Gastroesophageal sphincter (tissue), 4 donors: ENCODE measurements around the gene ADH1B. TPM values are rescaled to one million over a fixed set of nuclear protein-coding genes. Genes with fewer than 3 reads are reported as not detected.
"Not testable (repeated sequence)": the region's sequence is repeated elsewhere in the genome, so short reads cannot be mapped to it uniquely, and the experiment has no call there.

Source experiments
- ATAC-seq: fragments of 150-250 bp; one replicate; pipeline ENCODE4 v1.9.1; 2016; ENCODE audit warnings: mild to moderate bottlenecking, moderate library complexity
- H3K27ac ChIP-seq, 4 donors: fragments of 200-600 bp; sonication (generic) in 3 of 4; 1 replicate in 3 of 4; 2 replicates in 1 of 4; pipeline ENCODE4 v1.5.1; 2016 to 2019
- H3K27me3 ChIP-seq: fragments of 200-600 bp; sonication (generic); one replicate; pipeline ENCODE4 v1.5.1; 2019
- H3K36me3 ChIP-seq, 2 donors: fragments of 200-600 bp; sonication (generic); one replicate each; pipeline ENCODE4 v1.5.1; 2019; ENCODE audit warnings: control low read depth in 1 of 2
- H3K4me1 ChIP-seq, 3 donors: fragments of 200-600 bp; sonication (generic); 1 replicate in 2 of 3; 2 replicates in 1 of 3; pipeline ENCODE4 v1.5.1; 2016 to 2019; ENCODE audit warnings: control low read depth in 2 of 3
- H3K4me3 ChIP-seq, 2 donors: fragments of 200-600 bp; sonication (generic); one replicate each; pipeline ENCODE4 v1.5.1; 2019; ENCODE audit warnings: mild to moderate bottlenecking in 1 of 2, moderate library complexity in 1 of 2
- H3K9me3 ChIP-seq, 3 donors: fragments of 200-600 bp; sonication (generic); one replicate each; pipeline ENCODE4 v1.5.1; 2017 to 2019; ENCODE audit warnings: control low read depth in 2 of 3
- EP300 ChIP-seq: sonication (generic); formaldehyde crosslinking; IDR thresholded peaks from one replicate; pipeline ENCODE4 v1.6.1; 2017; ENCODE audit warnings: antibody characterized with exemption, mild to moderate bottlenecking
- POLR2A ChIP-seq, 2 donors: fragments of 450-650 bp; IDR thresholded peaks; one replicate each; pipeline ENCODE4 v1.6.1; 2017; ENCODE audit warnings: antibody characterized with exemption in 2 of 2, mild to moderate bottlenecking in 2 of 2, moderate library complexity in 1 of 2
- POLR2AphosphoS5 ChIP-seq: sonication (generic); formaldehyde crosslinking; IDR thresholded peaks from one replicate; pipeline ENCODE4 v1.6.1; 2017; ENCODE audit warnings: antibody characterized with exemption
- WGBS, 2 donors: methylation state at CpG; one replicate each; pipeline ENCODE4 v1.1.5; 2018; ENCODE audit warnings: low coverage in 1 of 2; 5-methylcytosine and 5-hydroxymethylcytosine counted together
- total RNA-seq, 4 donors: library from RNA; depleted of rRNA; stranded (reverse); fragments of >200 nt; gene quantifications; one replicate each; pipeline ENCODE4 v1.1.0, GENCODE V29; 2016
- TF ChIP-seq, protein P1 (sequence below), 4 experiments: fragments of 200-600 bp in 2 of 4; fragments of 450-650 bp in 2 of 4; sonication (generic) in 1 of 4; IDR thresholded peaks; one replicate each; pipeline ENCODE4 v1.5.1; 2017 to 2019; ENCODE audit warnings: antibody characterized with exemption in 4 of 4, mild to moderate bottlenecking in 2 of 4, moderate library complexity in 2 of 4

Gene ADH1B
- total RNA-seq, 4 donors from 2014 or later, result 224 to 714 (median 463) TPM

DNA sequence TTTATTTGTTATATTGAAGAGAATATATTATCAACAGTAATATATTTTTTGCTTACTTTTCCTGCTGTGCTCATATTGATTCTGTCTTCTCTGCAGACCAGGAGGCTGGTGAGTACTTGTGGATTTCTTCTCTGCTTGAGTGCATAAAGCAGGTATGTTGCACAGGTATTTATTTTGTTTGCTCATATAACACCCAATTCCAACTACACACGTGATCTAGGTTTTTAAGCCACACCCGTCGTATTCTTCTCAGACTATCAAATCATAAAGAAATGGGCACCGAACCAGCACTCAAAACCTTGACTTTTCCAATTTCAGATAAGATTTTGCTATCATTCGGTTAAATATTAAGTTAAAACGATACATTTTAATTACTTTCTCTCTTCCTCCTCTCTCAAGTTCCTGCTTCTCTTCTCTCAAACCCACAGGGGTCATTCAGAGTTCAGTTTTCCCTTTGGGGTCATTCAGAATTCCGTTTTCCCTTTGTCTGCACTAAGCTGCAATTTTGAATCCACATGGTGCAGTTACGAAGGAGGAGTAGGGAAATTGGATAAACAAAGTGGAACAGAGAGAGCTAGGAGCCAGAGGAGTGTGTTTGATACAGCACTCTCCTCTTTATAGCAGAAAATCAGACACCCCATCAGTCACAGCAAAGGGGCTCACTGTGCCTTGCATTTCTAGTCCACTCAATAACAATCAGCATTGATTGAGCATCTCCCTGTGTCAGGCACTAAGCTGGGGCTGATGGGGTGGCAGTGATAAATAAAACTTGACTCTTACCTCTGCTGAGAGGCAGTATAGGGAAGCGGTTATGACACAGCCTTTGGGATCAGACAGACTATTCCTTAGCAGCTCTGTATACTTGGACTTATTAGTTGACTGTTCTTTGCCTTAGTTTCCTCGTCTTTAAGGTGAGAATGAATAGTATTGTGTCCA lies 31.7 kb upstream of the ADH1B start, which contains the start of gene ADH1C:
Gene ADH1C, minus strand, starts transcription at position 145 of the 936 bp plus-strand sequence. Its CDS starts 71 bp downstream, at position 74.
- no peak for ATAC-seq
- Histone ChIP-seq H3K27ac (peak within 1 kb of the TSS in 1 of 4 donors; percentile 31), H3K27me3 (no peaks in the 10 kb centered on the region), H3K9me3 (no peaks in the 10 kb centered on the region), H3K36me3 (no peaks in the 10 kb centered on the region), H3K4me3 (no peak within 1 kb of the TSS), H3K4me1 (peaks cover 0 to 11% (median 0%) of the 10 kb centered on the region in 3 donors)
- 43 to 53% methylated on average over 9 of the region's 10 CpGs for WGBS, 2 donors
- TF ChIP-seq POLR2A (IDR thresholded peaks at IDR 0.05), result no peak
- no peak for TF ChIP-seq EP300

DNA sequence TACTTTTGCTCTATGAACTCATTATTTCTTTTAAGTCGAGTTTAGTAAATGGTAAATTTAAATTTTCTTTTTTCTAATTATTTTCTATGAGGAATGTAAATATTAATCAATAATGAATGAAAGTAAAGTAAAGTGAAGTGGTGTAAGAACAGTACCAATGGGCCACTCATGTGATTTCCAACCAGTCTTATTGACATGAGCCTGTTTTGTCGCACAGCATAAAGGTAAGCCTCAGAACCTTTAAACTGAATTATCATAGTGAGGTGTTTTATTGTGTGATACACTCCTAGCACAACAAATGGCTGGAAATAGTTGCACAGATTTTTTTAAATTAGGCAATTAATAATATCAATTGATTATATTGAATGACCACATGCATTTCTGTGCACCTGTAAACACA lies 30.3 kb upstream of the ADH1B start:
- TF ChIP-seq EP300 (no peak), POLR2A (IDR thresholded peaks at IDR 0.05) (no peak), POLR2AphosphoS5 (no peak)
- TF ChIP-seq, protein P1, sequence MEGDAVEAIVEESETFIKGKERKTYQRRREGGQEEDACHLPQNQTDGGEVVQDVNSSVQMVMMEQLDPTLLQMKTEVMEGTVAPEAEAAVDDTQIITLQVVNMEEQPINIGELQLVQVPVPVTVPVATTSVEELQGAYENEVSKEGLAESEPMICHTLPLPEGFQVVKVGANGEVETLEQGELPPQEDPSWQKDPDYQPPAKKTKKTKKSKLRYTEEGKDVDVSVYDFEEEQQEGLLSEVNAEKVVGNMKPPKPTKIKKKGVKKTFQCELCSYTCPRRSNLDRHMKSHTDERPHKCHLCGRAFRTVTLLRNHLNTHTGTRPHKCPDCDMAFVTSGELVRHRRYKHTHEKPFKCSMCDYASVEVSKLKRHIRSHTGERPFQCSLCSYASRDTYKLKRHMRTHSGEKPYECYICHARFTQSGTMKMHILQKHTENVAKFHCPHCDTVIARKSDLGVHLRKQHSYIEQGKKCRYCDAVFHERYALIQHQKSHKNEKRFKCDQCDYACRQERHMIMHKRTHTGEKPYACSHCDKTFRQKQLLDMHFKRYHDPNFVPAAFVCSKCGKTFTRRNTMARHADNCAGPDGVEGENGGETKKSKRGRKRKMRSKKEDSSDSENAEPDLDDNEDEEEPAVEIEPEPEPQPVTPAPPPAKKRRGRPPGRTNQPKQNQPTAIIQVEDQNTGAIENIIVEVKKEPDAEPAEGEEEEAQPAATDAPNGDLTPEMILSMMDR (IDR thresholded peaks at IDR 0.05), result no peak

DNA sequence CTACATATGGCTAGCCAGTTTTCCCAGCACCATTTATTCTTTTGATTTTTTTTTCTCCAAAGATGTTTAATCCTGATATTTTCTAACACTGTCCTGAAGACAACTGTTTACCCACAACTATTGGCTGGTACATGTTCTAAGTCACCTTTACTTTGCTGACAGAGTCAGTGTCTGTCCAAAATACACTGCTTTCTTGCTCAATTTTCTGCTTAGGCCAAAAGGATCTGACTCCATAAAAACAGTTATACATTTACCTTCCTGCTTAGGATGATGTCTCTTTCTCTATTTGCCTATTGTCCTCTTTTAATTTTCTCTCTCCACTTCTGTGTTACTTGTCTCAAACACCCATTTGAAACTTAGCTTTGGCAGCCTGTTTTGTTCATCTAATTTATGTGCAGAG lies 28.1 kb upstream of the ADH1B start:
- no peak overlapping the region for H3K27ac ChIP-seq
- no peak overlapping the region for H3K4me3 ChIP-seq
- H3K4me1 ChIP-seq, result peaks cover 0 to 11% (median 0%) of the 10 kb centered on the region in 3 donors
- H3K9me3 ChIP-seq, result no peaks in the 10 kb centered on the region
- no peak for ATAC-seq
- no peaks in the 10 kb centered on the region for H3K27me3 ChIP-seq
- no peak for TF ChIP-seq POLR2AphosphoS5
- TF ChIP-seq POLR2A (IDR thresholded peaks at IDR 0.05), result no peak
- TF ChIP-seq EP300, result no peak
- TF ChIP-seq, protein P1 (IDR thresholded peaks at IDR 0.05), result no peak
- no peaks in the 10 kb centered on the region for H3K36me3 ChIP-seq

More for the DNA sequence above, 30.3 kb upstream of the ADH1B start:
- ATAC-seq, result no peak
- Histone ChIP-seq H3K27ac (no peak overlapping the region), H3K4me3 (no peak overlapping the region), H3K27me3 (no peaks in the 10 kb centered on the region), H3K9me3 (no peaks in the 10 kb centered on the region), H3K36me3 (no peaks in the 10 kb centered on the region), H3K4me1 (peaks cover 0 to 11% (median 0%) of the 10 kb centered on the region in 3 donors)
- 78 to 88% methylated on average over 2 of the region's 2 CpGs for WGBS, 2 donors

DNA sequence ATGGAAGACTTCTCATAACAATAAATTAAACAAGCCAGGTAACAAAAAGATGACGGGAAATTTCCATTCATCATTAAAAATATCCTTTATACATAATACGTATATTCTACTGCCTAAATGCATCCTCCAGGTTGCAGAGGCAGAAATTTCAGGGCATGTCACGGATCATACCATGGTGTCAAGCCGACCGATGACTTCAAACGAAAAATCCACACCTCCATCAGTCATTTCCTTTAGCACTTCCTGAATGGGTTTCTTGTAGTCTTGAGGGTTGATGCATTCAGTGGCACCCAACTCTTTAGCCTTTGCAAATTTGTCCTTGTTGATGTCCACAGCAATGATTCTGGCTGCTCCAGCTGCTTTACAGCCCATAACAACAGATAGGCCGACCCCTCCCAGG lies 21.4 kb upstream of the ADH1B start:
- ATAC-seq, H3K9me3 ChIP-seq, H3K4me1 ChIP-seq, H3K27ac ChIP-seq, H3K36me3 ChIP-seq, H3K4me3 ChIP-seq, H3K27me3 ChIP-seq: not testable (repeated sequence)
- WGBS, 2 donors, result 72 to 89% methylated on average over 6 to 7 of the region's 7 CpGs

DNA sequence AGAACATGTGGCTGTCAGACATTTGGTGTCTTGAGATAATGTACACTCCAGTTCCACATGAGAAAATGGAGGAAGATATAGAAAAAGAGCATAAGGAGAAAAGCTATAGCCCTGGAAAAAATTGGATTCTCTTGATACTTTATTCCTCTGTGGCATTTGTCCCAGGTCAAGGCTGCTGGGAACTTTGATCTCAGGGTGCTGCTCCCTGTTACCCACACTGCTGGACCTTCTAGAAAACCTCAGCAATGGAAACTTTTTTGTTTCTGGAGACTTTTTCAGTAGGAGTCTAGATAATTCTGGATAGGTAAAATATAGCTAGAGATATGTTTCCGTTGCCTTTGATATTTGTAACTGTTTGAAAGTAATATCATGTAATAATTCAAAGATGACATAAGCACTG lies 20.2 kb upstream of the ADH1B start:
- ATAC-seq, result no peak
- Histone ChIP-seq H3K27me3 (no peaks in the 10 kb centered on the region), H3K9me3 (no peaks in the 10 kb centered on the region), H3K4me3 (no peak overlapping the region), H3K36me3 (no peaks in the 10 kb centered on the region), H3K27ac (no peak overlapping the region), H3K4me1 (peaks cover 0 to 6% (median 0%) of the 10 kb centered on the region in 3 donors)
- WGBS, 2 donors, result 86 to 100% methylated on average over 1 of the region's 1 CpG
- TF ChIP-seq EP300 (no peak), POLR2A (IDR thresholded peaks at IDR 0.05) (no peak), POLR2AphosphoS5 (no peak)
- TF ChIP-seq, protein P1 (IDR thresholded peaks at IDR 0.05), result no peak

DNA sequence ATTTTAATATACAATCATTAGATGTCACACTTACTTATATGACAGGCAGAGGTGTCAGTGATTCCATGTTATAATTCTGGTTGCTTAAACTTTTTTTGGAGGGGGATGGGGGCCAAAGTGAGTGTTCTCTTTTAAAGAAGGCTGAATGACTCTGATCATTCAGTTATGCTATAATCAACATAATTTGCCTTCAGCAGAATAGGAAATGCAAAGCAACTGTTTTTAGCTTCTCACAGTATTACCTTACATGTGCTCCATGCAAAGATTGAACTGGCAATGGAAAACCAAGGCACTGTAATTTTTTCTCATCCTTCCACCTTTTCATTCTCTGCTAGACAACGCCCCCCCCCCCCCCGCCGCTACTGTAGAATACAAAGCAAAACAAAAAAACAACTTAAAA lies 18.0 kb upstream of the ADH1B start:
- peaks cover 0 to 6% (median 0%) of the 10 kb centered on the region in 3 donors for H3K4me1 ChIP-seq
- no peaks in the 10 kb centered on the region for H3K9me3 ChIP-seq
- no peaks in the 10 kb centered on the region for H3K27me3 ChIP-seq
- TF ChIP-seq POLR2AphosphoS5 (no peak), POLR2A (IDR thresholded peaks at IDR 0.05) (no peak), EP300 (no peak)
- TF ChIP-seq, protein P1 (IDR thresholded peaks at IDR 0.05), result no peak
- no peak for ATAC-seq
- no peaks in the 10 kb centered on the region for H3K36me3 ChIP-seq
- no peak overlapping the region for H3K4me3 ChIP-seq
- 95 to 100% methylated on average over 2 to 3 of the region's 3 CpGs for WGBS, 2 donors
- no peak overlapping the region for H3K27ac ChIP-seq
